HG03066 (cell line): ENCODE measurements around the gene CEP97.
A peak's percentile ranks its signal among the peaks of the same experiment; 100 is the strongest.
"Not testable (repeated sequence)": the region's sequence is repeated elsewhere in the genome, so short reads cannot be mapped to it uniquely, and the experiment has no call there.

ENCODE experiments used
- ATAC-seq: cut with Tn5 transposase; IDR thresholded peaks from one replicate; pipeline ENCODE4 v1.9.1; 2021; ENCODE audit warnings: low read depth; ENCODE audit not compliant: unreplicated experiment

The CEP97 gene

DNA sequence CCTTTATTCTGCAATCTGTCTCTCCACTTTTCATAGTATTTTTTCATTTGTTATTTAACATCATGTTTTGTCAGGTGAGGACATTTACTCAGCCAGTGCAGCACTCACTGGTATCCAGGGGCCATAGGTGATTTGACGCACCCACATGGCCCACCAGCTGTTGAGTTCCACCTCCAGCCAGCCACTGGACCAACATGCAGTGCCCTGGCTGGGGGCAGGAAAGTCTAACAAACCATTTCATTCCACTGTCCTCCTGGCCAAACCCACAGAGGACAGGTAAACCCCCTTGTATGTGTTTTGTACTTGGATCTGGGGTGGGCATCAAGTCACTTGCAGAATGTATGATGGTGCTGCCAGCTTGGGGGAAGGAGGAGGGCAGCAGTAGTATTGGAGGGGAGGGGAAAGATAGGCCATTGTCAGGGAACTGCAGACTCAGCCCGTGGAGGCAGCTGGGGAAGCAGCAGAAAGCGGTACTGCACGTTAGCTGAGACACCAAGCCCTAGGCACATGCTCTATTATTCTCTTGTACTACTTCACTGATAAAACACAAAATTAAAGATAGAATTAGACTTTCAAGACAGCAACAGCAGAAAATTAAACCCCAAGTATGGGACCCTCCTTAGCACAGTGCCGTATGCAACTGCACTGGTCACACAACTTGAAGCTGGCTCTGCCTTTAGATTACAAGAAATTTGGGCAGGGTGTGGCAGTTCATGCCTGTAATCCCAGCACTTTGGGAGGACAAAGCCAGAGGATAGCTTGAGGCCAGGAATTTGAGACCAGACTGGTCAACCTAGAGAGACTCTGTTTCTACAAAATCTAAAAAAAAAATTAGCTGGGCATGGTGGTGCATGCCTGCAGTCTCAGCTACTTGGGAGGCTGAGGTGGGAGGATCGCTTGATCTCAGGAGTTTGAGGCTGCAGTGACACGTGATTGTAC is 22.4 kb upstream of the CEP97 start:
- ATAC-seq, result no peak

- ATAC-seq, result no peak
Observed at GRCh38 chr3:101702726-101703125, 21.7 kb upstream of the CEP97 start.

- no peak for ATAC-seq
Observed at GRCh38 chr3:101703169-101703568, 21.2 kb upstream of the CEP97 start.

DNA sequence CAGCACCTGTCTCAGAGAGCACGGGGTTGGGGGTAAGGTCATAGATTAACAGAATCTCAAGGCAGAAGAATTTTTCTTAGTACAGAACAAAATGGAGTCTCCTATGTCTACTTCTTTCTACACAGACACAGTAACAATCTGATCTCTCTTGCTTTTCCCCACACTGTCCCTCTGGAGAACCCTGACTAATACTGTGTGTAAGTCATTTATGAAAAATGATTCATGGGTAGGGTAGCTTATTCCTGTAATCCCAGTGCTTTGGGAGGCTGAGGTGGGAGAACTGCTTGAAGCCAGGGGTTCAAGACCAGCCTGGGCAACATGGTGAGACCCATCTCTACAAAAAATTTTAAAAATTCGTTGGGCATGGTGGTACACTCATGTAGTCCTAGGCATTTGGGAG is 19.8 kb upstream of the CEP97 start:
- ATAC-seq, result not testable (repeated sequence)

- no peak for ATAC-seq
Observed at GRCh38 chr3:101709126-101709525, 15.3 kb upstream of the CEP97 start.

- ATAC-seq, result no peak
Observed at GRCh38 chr3:101718455-101718854, 6.0 kb upstream of the CEP97 start.

DNA sequence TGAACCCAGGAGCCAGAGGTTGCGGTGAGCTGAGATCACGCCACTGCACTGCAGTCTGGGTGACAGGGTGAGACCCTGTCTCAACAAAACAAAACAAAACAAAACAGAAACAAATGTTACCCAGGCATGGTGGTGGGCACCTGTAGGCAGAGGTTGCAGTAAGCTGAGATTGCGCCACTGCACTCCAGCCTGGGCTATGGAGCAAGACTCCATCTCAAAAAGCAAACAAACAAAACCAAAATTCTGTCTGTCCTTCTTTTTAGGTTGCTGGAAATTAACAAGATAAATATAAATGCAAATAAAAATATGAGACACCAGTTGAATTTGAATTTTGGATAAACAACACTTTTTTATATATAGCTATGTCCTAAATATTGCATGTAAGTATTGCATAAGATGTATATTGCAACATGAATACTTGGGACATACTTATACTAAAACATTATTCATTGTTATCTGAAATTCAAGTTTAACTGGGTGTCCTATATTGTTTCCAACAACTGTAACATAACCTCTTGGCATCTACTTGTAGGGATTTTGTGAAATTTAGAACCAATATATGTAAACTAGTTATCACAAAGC is 4.7 kb upstream of the CEP97 start:
- ATAC-seq, result no peak

- ATAC-seq, result no peak
Observed at GRCh38 chr3:101720851-101721840, 3.3 kb upstream of the CEP97 start.

GRCh38 chr3:101722394-101723173 is 1.8 kb upstream of the CEP97 start:
- ATAC-seq, result peak; percentile 53

GRCh38 chr3:101725194-101725889 is 928 bp downstream of the CEP97 start:
- ATAC-seq, result peak; percentile 17

GRCh38 chr3:101725890-101726275 is 1.5 kb downstream of the CEP97 start:
- no peak for ATAC-seq

DNA sequence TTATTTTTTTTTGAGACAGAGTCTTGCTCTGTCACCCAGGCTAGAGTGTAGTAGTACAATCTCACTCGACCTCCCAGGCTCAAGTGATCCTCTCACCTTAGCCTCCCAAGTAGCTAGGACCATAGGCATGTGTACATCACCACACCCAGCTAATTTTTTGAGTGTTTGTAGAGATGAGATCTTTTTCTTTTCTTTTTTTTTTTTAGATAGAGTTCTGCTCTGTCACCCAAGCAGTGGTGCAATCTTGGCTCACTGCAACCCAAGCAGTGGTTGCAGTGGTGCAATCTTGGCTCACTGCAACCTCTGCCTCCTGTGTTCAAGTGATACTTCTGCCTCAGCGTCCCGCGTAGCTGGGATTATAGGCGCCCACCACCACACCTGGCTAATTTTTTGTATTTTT is 5.2 kb downstream of the CEP97 start:
- no peak for ATAC-seq

DNA sequence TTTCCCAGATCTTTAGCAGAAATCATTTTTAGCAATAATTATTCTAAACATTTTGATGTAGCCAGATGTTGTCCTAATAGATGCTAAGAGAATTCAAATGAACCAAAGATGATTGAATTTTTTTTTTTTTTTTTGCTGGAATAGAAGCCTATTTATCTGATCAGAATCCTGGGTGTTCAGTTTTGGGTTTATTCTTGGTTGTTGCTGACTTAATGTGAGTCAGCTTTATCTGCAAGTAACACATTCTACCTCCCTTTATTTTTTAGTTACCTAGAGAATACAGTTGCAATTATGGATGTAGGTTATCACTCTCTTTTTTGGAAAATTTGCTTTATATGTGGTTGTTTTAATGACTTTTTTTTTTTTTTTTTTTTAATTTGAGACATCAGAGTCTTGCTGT is 6.4 kb downstream of the CEP97 start:
- no peak for ATAC-seq

DNA sequence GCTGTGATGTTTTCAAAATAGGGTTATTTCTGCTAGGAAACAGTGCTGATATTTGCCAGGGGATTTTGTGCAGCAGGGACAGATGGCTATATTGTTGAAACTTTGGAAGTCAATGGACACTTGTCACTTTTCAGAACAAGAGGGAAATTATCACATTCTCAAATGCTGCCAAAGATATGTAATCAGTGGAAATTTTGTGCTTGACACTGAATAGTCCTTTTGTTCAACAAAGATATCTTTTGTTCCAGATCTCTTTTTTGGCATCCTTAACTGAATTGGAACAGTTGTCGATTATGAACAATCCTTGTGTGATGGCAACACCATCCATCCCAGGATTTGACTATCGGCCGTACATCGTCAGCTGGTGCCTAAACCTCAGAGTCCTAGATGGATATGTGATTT is 7.8 kb downstream of the CEP97 start:
- ATAC-seq, result no peak

DNA sequence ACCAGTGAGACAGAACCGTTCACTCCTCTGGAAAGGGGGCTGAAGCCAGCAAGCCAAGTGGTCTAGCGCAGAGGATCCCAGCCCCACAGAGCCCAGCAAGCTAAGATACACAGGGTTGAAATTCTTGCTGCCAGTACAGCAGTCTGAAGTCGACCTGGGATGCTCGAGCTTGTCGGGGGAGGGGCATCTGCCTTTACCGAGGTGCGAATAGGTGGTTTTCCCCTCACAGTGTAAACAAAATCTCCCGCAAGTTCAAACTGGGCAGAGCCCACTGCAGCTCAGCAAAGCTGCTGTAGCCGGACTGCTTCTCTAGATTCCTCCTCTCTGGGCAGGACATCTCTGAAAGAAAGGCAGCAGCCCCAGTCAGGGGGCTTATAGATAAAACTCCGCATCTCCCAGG is 11.4 kb downstream of the CEP97 start:
- no peak for ATAC-seq

DNA sequence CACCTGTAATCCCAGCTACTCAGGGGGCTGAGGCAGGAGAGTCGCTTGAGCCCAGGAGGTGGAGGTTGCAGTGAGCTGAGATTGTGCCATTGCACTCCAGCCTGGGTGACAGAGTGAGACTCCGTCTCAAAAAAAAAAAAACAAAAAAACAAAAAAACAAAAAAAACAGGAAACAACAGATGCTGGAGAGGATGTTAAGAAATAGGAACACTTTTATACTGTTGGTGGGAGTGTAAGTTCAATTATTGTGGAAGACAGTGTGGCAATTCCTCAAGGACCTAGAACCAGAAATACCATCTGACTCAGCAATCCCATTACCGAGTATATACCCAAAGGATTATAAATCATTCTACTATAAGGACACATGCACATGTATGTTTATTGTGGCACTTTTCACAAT is 17.5 kb downstream of the CEP97 start:
- ATAC-seq, result not testable (repeated sequence)

GRCh38 chr3:101744811-101745210 is 20.4 kb downstream of the CEP97 start:
- no peak for ATAC-seq

- ATAC-seq, result not testable (repeated sequence)
Observed at GRCh38 chr3:101745934-101746333, 21.5 kb downstream of the CEP97 start.

- not testable (repeated sequence) for ATAC-seq
Observed at GRCh38 chr3:101753386-101754113, 29.1 kb downstream of the CEP97 start.
